Transverse colon (tissue), 4 donors: ENCODE measurements around the gene MGME1.

Source experiments
- CTCF ChIP-seq, 5 experiments: fragments of 200-600 bp in 3 of 5; fragments of 450-650 bp in 2 of 5; sonication (generic) in 3 of 5; IDR thresholded peaks; 1 replicate in 2 of 5; 2 replicates in 3 of 5; pipeline ENCODE4 v1.5.1; 2016 to 2017; ENCODE audit warnings: antibody characterized with exemption in 5 of 5, inconsistent platforms in 3 of 5, mild to moderate bottlenecking in 2 of 5, moderate library complexity in 1 of 5
- EP300 ChIP-seq: sonication (generic); formaldehyde crosslinking; IDR thresholded peaks from one replicate; pipeline ENCODE4 v1.6.1; 2017; ENCODE audit warnings: antibody characterized with exemption, low read depth
- POLR2AphosphoS5 ChIP-seq, 3 donors: sonication (generic); formaldehyde crosslinking; IDR thresholded peaks; one replicate each; pipeline ENCODE4 v1.6.1; 2016; ENCODE audit warnings: antibody characterized with exemption in 3 of 3

GRCh38 chr20:17952692-17953684 lies 15.8 kb upstream of the MGME1 start:
- TF ChIP-seq CTCF (IDR thresholded peaks at IDR 0.05) (no peak), EP300 (no peak), POLR2AphosphoS5 (IDR thresholded peaks at IDR 0.05) (no peak)
